Hepatocyte (in vitro differentiated cells): ENCODE results near the gene PROZ.

Source experiments
- CTCF ChIP-seq: fragments of 200-600 bp; sonication (generic); IDR thresholded peaks from 2 replicates; pipeline ENCODE4 v1.5.1; 2016; ENCODE audit warnings: antibody characterized with exemption, mild to moderate bottlenecking; ENCODE audit not compliant: poor library complexity
- EZH2 ChIP-seq: fragments of 200-600 bp; sonication (generic); IDR thresholded peaks from 2 replicates; pipeline ENCODE4 v1.6.1; 2016; ENCODE audit warnings: antibody characterized with exemption, mild to moderate bottlenecking, borderline replicate concordance

GRCh38 chr13:113116206-113116800 is 42.1 kb upstream of the PROZ start:
- TF ChIP-seq CTCF (no peak), EZH2 (no peak)
